Stimulated activated CD4-positive, alpha-beta T cell treated with anti-CD3 and anti-CD28 coated beads, Interleukin-1b, Interleukin-23, amount 100 ng/mL, for 1 hour (primary cell): ENCODE results near the gene ZNF107.

Experiments
- DNase-seq, 2 donors: peaks; one replicate each; pipeline ENCODE4 v3.0.0-alpha.2; 2020; ENCODE audit warnings: low read depth in 2 of 2

Gene ZNF107

DNA sequence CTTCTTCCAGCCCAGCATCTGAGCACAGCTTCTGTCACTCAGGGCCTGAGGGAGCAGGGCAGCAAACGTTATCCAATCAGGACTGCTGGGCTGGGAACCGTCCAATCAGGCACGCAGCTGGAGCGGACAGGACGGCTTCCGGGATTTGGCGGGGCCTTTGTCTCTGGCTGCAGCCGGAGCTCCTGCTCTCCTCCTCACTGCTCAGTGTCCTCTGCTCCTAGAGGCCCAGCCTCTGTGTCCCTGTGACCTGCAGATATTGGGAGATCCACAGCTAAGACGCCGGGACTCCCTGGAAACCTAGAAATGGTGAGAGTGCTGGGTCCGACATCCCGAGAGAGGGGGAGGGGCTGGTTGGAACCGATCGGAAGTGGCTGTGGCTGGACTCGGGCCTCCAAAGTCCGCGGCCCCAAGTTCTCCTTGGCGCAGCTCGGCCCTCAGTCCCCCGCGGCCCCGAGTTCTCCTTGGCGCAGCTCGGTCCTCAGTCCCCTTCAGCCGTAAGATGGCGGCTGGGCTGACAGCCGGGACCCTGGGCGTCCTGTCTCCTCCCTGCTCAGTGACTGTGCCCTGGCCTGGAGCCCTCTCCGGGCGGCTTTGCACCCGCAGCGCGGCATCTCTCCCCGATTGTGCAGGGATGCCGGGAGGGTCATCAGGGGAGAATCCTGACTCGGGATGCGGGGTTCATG is at the start of gene ZNF107:
ZNF107 (plus strand) TSS at position 154 of the 683 bp plus-strand sequence; CDS start at position 304, 150 bp downstream.
- peak; percentile 50 to 57 for DNase-seq

DNA sequence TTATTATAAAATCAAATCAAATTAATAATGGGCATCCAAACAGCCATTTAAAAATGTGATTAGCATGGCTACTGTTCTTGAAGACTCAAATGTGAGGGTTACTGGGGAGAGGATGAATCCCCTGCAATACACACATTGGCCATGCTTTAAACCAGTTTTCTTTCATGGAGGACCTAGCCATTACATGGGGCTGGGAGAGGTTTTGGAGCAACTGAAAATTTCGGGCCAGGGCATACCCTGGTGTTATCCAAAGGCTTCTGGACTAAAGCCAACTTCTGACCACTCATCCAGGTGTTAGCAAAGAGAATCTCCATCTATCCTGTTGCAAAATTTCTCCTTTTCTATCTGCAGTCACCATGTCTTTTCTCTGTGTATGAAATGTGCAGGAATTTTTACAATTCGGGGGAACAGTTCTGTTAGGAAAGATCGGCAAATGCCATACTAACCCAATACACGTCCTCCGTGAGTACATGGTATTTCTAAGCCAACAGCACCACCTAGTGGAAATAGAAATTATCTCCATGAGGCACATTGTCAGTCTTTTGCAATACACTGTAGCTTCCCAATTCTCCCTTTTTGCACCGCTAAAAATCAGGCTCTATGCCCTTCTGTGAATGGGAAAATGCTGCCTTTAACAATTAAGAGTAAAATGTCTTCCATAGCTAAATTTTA is 47.0 kb upstream of the ZNF107 start:
- no peak for DNase-seq

DNA sequence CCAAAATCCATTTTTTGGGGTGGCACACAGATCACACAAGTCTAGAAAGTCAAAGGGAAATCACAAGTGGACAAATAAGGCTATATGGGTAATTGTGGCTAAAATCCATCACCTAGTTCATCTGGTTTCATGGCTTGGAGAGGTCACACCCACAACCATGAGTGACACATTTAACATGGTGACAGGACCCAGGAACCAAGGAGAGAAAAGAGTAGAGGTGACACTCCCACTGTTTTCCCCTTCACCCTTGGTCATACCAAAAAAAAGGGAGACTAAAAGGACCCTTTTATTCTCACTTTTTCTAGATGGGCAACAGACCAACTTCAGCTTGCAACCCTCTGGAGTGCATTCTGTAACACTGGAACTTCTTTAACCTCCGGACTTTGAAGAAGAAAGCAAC is 46.2 kb upstream of the ZNF107 start:
- no peak for DNase-seq

DNA sequence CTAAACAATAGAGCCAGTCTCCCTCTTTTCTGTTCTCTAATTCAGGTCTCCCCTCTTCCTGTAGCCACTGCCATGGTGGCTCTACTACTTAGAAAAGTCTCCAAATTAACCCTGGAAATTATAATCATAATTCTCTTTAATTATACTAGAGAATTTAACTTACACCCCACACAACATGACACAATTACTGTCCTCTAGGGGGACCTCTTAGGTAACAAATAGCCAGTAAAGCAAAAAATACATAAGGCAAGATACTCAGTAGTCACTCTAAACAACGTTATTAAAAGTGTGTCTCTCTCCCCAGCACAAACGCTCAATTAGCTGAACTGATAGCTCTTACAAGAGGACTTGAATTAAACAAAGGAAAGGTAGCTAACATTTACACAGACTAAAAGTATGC is 44.3 kb upstream of the ZNF107 start:
- no peak for DNase-seq

DNA sequence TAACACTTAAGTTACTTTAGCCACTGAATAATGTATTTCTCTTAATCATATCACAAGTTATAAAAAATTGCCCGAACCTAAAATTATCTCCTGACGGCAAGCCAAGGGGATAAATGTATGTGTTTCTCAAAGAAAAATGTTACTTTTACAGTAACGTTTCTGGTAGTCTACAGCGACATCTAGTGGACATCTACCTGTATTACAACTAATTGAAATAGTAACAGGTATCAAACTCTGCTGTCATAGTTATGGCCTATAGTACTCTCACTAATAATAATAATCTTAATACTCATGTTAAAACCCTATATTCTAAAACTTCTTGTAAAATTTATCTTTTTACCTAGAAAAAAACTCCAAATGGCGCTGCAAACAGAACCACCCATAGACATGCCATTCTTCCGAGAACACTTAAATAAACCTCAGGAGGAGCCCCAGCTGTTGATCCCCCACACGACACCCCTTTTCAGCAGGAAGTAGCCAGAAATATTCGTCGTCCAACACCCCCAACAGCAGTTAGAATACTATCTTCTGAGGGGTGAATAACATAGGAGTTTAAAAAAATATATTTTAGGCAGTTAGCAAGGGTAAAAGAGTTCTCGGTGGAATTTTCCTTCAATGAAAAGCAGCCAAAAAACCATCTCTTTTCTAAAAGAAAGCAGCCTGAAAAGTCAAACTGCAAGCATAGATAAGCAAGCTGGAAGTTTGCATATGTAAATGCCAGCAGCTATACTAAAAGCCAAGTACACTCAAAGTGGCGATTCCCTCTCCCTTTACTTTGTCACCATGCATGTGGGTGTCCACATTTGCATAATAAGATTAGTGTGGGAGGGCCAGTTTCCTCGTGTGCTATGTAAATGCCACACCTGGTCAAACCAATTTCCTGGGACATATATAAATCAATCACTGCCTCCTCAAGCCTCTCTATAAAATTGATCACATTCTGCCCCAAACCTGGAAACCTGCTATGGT is 40.5 kb upstream of the ZNF107 start:
- no peak for DNase-seq

DNA sequence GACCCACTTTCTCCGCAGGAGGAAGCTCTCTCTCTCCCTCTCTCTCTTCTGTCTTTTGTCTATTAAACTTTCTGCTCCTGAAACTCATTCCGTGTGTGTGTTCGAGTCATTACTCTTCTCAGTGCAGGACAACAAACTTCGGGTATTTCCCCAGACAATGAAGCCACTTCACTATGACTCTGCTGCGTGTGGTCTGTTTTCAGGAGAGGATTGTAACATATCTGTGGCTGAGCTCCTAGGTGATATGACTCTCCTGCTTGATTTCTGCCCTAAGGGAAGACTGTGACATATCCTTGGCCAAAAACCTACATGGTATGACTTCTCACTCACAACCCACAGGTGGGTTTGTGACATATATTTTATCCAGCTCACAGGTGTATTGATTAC is 39.9 kb upstream of the ZNF107 start:
- DNase-seq: no peak

DNA sequence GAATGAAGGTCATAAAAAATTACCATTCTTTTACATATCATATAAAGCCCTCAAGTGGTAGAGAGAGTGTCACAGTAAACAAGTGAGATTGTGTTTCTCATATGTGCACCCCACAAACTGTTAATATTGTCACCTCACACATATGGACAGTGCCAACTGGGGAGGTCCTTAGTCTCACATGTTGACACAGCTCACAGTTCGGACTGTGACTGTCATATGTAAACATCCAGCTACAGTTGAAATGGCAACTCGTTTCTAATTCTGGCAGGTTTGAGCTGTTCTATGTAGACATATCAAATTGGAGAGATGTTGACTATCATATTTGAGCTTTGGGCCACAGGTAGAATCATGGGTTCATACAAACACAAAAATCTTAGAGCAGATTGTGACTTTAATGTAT is 39.4 kb upstream of the ZNF107 start:
- no peak for DNase-seq

DNA sequence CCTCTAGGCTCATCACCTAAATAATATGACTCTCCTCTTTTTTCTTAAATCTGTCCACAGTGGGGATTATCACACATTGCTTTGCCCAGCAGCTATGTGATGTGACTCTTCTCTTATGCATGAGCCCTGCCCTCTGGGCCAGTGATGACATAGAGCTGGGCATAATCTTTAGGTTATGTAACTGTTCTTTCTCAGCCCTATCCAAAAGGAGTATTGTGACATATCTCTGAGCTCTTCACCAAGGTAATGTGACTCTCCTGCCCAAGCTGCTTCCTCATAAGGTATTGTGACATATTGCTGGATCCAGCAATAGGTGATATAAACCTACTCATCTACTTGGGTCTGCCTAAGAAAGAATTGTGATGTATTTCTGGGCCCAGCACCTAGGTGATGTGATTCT is 37.7 kb upstream of the ZNF107 start:
- DNase-seq: no peak

DNA sequence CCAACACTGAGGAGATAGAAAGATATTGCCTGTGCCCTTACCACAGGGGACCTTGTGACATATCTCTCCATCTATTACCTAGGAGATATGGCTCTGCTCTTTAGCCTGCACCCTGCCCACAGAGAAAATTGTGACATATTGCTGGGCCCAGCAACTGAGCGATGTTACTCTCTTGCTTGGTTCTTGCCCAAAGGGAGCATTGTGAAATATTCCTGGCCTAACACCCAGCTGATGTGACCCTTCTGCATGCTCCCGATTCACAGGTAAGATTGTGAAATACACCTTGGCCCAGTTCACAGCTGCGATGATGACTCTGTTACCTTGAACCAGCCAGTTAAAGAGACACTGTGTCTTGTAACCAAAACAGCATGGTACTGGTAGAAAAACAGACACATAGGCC is 37.2 kb upstream of the ZNF107 start:
- DNase-seq: no peak

DNA sequence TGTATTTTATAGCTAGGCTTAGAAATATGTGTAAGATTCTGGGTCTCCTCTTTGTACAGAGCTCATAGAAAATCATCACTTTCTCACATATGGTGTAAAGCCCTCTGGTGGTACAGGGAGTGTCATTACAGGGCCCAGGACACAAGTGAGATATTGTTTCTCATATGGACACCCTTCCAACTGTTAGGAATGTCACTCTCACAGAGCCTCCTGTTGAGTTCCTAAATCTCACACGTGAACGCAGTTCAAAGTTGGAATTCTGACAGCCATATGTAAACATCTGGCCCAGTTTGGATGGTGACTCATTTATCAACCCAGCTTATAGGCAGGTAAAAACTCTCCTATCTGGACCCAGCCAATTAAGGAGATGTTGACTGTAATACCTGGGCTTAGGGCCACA is 35.4 kb upstream of the ZNF107 start:
- no peak for DNase-seq

DNA sequence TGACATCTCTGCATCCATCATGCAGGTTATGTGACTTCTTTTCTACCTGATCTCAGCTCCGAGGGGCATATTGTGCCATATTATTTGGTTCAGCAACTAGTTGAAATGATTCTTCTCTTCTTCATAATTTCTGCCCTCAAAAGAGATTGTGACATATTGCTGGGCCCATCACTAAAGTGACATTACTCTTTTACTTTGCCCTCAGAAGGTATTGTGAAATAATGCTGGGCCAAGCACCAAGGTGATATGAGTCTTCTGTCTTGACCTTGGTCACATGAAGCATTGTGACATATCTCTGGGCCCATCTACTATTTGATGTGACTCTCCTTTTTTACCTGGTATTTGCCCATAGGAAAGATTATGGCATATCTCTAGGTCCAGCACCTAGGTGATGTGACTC is 33.9 kb upstream of the ZNF107 start:
- DNase-seq: no peak

DNA sequence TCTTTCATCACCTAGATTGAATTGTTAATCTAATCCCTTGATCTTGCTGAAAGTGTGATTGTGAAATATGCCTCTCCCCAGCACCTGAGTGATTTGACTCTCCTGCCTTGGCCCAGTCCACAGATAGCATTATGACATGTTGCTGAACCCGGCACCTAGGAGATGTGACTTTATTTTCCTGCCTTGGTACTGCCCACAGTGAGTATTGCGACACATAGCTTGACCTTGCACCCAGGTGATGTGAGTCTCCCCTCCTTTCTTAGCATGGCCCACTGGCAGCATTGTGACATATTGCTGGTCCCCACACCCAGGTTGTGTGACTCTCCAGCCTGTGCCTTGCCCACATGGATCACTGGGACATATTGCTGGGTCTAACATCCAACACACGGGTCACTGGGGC is 32.5 kb upstream of the ZNF107 start:
- DNase-seq: no peak

DNA sequence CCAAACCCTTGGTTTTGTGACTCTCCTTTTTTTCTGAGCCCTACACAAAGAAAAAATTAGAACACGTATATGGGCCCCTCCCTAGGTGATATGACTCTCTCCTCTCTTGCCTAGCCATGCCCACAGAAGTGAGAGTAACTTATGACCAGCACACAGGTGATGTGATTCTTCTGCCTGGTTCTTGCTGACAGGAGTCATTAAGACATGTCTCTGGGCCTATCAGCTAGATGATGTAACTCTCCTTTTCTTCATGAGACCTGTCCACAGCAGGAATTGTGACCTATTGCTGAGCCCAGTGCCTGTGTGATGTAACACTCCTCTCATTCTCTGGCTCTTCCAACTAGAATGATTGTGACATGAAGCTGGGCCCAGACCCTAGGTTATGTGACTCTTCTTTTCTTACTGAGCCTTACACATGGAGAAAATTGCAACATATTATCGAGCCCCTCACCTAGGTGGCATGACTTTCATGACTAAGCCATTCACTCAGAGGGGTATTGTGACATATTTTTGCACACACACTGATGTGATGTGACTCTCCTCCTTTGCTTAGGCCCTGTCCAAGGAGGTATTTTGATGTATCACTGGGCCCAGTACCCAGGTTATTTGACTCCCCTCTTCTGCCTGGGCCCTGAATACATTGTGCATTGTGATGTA is 31.4 kb upstream of the ZNF107 start:
- DNase-seq: no peak

DNA sequence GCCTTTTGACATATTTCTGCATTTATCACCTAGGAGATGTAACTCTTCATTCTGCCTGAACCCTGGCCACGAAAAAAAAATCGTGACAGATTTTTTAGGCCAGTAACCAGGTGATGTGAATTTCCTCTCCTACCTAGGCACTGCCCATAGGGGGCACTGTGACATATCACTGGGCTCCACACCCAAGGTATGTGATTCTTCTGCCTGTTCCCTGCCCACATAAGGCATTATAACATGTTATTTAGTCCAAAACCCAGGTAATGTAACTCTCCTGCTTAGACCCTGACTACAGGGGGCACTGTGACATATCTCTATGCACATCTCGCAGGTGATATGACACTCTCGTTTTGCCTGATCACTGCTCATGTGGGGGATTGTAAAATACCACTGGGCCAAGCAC is 29.5 kb upstream of the ZNF107 start:
- DNase-seq: no peak

DNA sequence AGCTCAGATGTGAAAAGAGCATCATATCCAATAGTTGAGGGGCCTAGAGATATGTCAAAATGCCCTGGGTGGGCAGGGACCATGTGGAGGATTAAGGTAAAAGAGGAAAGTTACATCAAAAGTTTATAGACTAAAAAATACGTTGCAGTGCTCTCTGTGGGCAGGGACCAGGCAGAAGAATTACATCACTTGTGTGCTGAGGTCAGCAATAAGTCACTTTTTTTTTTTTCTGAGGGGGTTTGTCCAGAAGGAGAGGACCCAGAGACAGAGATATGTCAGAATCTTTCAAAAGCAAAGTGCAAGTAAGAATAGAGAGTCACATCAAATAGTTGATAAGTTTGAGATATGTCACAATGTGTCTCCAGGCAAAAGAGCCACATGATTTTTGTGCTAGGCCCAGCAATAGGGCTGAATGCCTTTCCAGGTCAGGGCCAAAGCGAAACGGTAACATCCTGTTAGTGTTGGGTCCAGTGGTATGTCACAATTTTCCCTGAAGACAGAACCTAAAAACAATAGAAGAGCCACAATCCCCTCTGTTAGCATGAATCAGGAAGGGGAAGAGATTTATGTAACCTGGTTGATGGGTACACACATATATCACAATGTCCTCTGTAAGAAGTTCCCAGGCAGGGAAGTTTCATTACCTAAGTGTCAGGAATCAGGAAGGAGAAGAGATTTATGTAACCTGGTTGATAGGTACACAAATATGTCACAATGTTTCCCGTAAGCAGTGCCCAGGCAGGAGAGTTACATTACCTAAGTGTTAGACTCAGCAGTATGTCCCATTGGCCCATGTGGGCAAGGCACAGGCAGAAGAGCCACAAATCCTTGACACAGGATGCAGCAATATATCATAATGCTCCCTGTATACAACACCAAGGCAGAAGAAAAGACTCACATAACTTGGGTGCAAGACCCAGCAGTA is 28.1 kb upstream of the ZNF107 start:
- no peak for DNase-seq

DNA sequence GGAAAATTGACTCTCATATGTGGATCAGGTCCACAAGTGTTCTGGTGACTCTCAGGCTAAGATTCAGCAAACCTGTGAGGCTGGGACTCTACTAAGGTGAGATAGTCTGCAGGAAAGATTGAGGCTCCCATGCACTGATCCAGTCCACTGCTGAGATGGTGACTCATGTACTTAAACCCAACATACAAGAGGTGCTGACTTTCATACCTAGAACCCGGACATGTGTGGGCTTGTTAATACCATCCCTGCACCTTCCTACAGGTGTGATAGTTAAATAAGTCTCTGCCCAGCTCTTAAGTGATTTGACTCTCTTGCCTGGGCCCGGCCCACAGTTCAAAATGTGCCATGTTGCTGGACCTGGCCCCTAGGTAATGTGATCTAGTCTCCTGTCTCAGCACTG is 27.1 kb upstream of the ZNF107 start:
- no peak for DNase-seq

DNA sequence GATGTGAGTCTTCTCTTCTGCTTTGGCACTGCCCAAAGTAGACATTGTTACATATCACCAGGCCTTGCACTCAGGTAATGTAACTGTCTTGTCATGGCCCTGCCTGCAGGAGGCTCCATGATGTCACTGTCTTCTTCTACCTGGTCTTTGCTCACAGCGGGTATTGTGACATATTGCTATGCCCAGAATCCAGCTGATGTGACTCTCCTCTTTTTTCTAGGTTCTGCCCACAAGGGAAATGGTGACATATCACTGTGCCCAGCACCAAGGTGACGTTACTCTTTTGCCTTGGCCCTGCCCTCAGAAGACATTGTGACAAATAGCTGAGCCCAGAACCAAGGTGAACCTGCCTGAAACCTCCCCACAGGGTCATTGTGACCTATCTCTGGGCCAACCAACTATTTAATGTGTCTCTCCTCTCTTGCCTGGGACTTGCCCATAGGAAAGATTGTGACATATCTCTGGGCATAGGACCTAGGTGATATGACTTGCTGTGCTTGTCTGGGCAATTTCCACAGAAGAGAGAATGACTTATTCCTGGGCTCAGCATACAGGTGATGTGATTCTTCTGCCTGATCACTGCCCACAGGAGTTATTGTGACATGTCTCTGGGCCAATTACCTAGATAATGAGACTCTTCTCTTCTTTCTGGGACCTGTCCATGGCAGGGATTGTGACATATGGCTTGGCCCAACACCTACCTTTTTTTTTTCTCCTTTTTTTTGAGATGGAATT is 26.5 kb upstream of the ZNF107 start:
- DNase-seq: no peak

DNA sequence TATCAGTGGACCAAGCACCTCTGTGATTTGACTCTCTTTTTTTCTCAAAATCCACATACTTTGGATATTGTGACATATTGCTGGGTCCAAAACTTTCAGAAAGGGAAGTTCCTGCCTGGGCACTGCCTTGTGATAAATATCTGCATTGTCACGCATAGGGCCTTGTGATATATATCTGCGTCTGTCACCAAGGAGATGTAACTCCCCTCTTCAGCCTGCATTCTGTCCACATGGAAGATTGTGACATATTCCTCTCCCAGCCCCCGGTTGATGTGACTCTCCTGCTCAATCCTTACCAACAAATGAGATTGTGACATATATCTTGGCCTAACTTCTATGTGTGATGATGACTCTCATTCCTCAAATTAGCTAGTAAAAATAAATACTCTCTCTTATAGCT is 25.4 kb upstream of the ZNF107 start:
- DNase-seq: no peak

DNA sequence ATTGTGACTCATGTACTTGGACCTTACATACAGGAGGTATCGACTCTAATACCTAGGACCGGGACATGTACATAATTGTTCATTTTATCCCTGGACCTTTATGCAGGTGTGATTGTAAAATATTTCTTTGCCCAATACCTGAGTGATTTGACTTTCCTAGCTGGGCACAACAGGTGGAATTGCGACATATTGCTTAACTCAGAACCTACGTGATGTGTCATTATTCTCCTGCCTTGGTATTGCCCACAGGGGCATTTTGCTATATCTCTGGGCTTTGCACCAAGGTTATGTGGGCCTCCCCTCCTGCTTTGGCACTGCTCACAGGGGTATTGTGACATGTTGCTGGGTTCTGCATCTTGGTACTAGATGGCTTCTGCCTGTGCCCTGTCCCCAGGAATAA is 23.9 kb upstream of the ZNF107 start:
- DNase-seq: no peak

DNA sequence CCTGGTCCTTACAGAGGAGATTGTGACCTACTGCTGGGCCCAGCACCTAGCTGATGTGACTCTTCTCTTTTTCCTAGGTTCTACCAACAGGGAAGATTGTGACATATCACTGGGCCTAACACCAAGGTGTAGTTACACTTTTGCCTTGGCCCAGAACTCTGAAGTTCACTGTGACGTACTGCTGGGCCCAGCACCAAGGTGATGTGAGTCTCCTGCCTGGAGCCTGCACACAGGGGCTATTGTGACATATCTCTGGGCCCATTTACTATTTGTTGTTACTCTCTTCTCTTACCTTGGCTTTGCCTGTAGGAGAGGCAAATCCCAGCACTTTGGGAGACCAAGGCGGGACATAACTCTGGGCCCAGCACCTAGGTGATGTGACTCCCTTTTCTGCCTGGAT is 23.1 kb upstream of the ZNF107 start:
- DNase-seq: no peak
